ENCODE results near the gene ACP4. TPM values are rescaled to one million over a fixed set of nuclear protein-coding genes. Genes with fewer than 3 reads are reported as not detected.
"Not testable (repeated sequence)": the region's sequence is repeated elsewhere in the genome, so short reads cannot be mapped to it uniquely, and the experiment has no call there.

The ACP4 gene
- total RNA-seq, 1 donor from 2014 or later: not detected

- Histone ChIP-seq H3K4me3 (ENCODE audit: low read depth, low read length) (no peak overlapping the region), H3K27me3 (ENCODE audit: control insufficient read depth, insufficient read depth, low read length) (no peaks in the 10 kb centered on the region), H3K36me3 (ENCODE audit: control insufficient read depth, insufficient read depth, low read length) (peaks cover 5% of the 10 kb centered on the region)
- no peak for DNase-seq (ENCODE audit: low read depth)
- no peak for TF ChIP-seq CTCF (IDR thresholded peaks at IDR 0.05; ENCODE audit: insufficient read depth, low read length, poor library complexity, severe bottlenecking)
Measured at GRCh38 chr19:50801107-50801506, 10.9 kb downstream of the ACP4 start.

- no peaks in the 10 kb centered on the region for H3K27me3 ChIP-seq (ENCODE audit: control insufficient read depth, insufficient read depth, low read length)
- DNase-seq (ENCODE audit: low read depth): no peak
- H3K4me3 ChIP-seq (ENCODE audit: low read depth, low read length): peak overlapping the region; percentile 93
- peaks cover 3% of the 10 kb centered on the region for H3K36me3 ChIP-seq (ENCODE audit: control insufficient read depth, insufficient read depth, low read length)
- no peak for TF ChIP-seq CTCF (IDR thresholded peaks at IDR 0.05; ENCODE audit: insufficient read depth, low read length, poor library complexity, severe bottlenecking)
Measured at GRCh38 chr19:50803633-50804419, 13.6 kb downstream of the ACP4 start.

- peak overlapping the region; percentile 93 for H3K4me3 ChIP-seq (ENCODE audit: low read depth, low read length)
- H3K36me3 ChIP-seq (ENCODE audit: control insufficient read depth, insufficient read depth, low read length): peaks cover 3% of the 10 kb centered on the region
- H3K27me3 ChIP-seq (ENCODE audit: control insufficient read depth, insufficient read depth, low read length): no peaks in the 10 kb centered on the region
- DNase-seq (ENCODE audit: low read depth): peak; percentile 88
- no peak for TF ChIP-seq CTCF (IDR thresholded peaks at IDR 0.05; ENCODE audit: insufficient read depth, low read length, poor library complexity, severe bottlenecking)
Measured at GRCh38 chr19:50804420-50805272, 14.4 kb downstream of the ACP4 start.

GRCh38 chr19:50808856-50809255 is 18.6 kb downstream of the ACP4 start:
- H3K4me3 ChIP-seq (ENCODE audit: low read depth, low read length): no peak overlapping the region
- TF ChIP-seq CTCF (IDR thresholded peaks at IDR 0.05; ENCODE audit: insufficient read depth, low read length, poor library complexity, severe bottlenecking): no peak
- no peaks in the 10 kb centered on the region for H3K27me3 ChIP-seq (ENCODE audit: control insufficient read depth, insufficient read depth, low read length)
- DNase-seq (ENCODE audit: low read depth): no peak
- no peaks in the 10 kb centered on the region for H3K36me3 ChIP-seq (ENCODE audit: control insufficient read depth, insufficient read depth, low read length)

- not testable (repeated sequence) for DNase-seq (ENCODE audit: low read depth); H3K36me3 ChIP-seq (ENCODE audit: control insufficient read depth, insufficient read depth, low read length); H3K27me3 ChIP-seq (ENCODE audit: control insufficient read depth, insufficient read depth, low read length)
Measured at GRCh38 chr19:50811622-50812238, 21.5 kb downstream of the ACP4 start.

GRCh38 chr19:50812474-50812873 is 22.3 kb downstream of the ACP4 start:
- no peak for DNase-seq (ENCODE audit: low read depth)
- H3K27me3 ChIP-seq (ENCODE audit: control insufficient read depth, insufficient read depth, low read length): peaks cover 5% of the 10 kb centered on the region
- H3K4me3 ChIP-seq (ENCODE audit: low read depth, low read length): no peak overlapping the region
- H3K36me3 ChIP-seq (ENCODE audit: control insufficient read depth, insufficient read depth, low read length): no peaks in the 10 kb centered on the region
- no peak for TF ChIP-seq CTCF (IDR thresholded peaks at IDR 0.05; ENCODE audit: insufficient read depth, low read length, poor library complexity, severe bottlenecking)

More at GRCh38 chr19:50811622-50812238, 21.5 kb downstream of the ACP4 start:
- H3K4me3 ChIP-seq (ENCODE audit: low read depth, low read length): not testable (repeated sequence)

Data from kidney epithelial cell (primary cell).